GM23338 (cell line): ENCODE results near the gene THRB. TPM values are rescaled to one million over a fixed set of nuclear protein-coding genes. Genes with fewer than 3 reads are reported as not detected.

Experiments
- ATAC-seq: fragments of 200-7000 bp; cut with Tn5 transposase; 3 replicates; pipeline ENCODE4 v1.9.1; 2020
- DNase-seq: peaks from one replicate; pipeline ENCODE4 v3.0.0-alpha.2; 2015; ENCODE audit warnings: low spot score
- H2AFZ ChIP-seq: fragments of 200-600 bp; sonication (generic); 2 replicates; pipeline ENCODE4 v1.8.0; 2016; ENCODE audit warnings: antibody characterized with exemption, mild to moderate bottlenecking, moderate library complexity
- H3F3A ChIP-seq: fragments of 200-600 bp; sonication (generic); replicated peaks from 2 replicates; pipeline ENCODE4 v1.8.0; 2017; ENCODE audit warnings: antibody characterized with exemption, mixed run types, low read depth
- H3K27ac ChIP-seq: fragments of 200-600 bp; sonication (generic); 2 replicates; pipeline ENCODE4 v1.6.1; 2016; ENCODE audit warnings: low read depth
- H3K27me3 ChIP-seq: fragments of 200-600 bp; sonication (generic); 2 replicates; pipeline ENCODE4 v1.8.0; 2016; ENCODE audit warnings: mild to moderate bottlenecking, mixed run types, moderate library complexity; ENCODE audit not compliant: insufficient read depth
- H3K36me3 ChIP-seq: fragments of 200-600 bp; sonication (generic); 2 replicates; pipeline ENCODE4 v1.8.0; 2016; ENCODE audit warnings: mild to moderate bottlenecking; ENCODE audit not compliant: insufficient read depth
- H3K4me1 ChIP-seq: fragments of 200-600 bp; sonication (generic); 2 replicates; pipeline ENCODE4 v1.8.0; 2016; ENCODE audit warnings: mild to moderate bottlenecking, moderate library complexity; ENCODE audit not compliant: insufficient read depth
- H3K4me2 ChIP-seq: fragments of 200-600 bp; sonication (generic); 2 replicates; pipeline ENCODE4 v1.7.1; 2017; ENCODE audit warnings: mixed run types
- H3K4me3 ChIP-seq: fragments of 200-600 bp; sonication (generic); 2 replicates; pipeline ENCODE4 v1.6.1; 2016; ENCODE audit warnings: mixed run types
- H3K79me2 ChIP-seq: fragments of 200-600 bp; sonication (generic); replicated peaks from 2 replicates; pipeline ENCODE4 v1.8.0; 2017; ENCODE audit warnings: mild to moderate bottlenecking; ENCODE audit not compliant: insufficient read depth
- H3K9me2 ChIP-seq: fragments of 200-600 bp; sonication (generic); 2 replicates; pipeline ENCODE4 v1.8.0; 2017; ENCODE audit not compliant: insufficient read depth
- H4K20me1 ChIP-seq: fragments of 200-600 bp; sonication (generic); replicated peaks from 2 replicates; pipeline ENCODE4 v1.8.0; 2017; ENCODE audit warnings: mild to moderate bottlenecking; ENCODE audit not compliant: insufficient read depth
- H3K27ac Mint-ChIP-seq: 2 replicates; pipeline ENCODE4 v1.8.0; 2020; ENCODE audit warnings: inconsistent platforms, mild to moderate bottlenecking, moderate library complexity, mixed read lengths
- H3K27me3 Mint-ChIP-seq: 3 replicates; pipeline ENCODE4 v1.8.0; 2022; ENCODE audit warnings: low read depth, mild to moderate bottlenecking, moderate library complexity, mixed read lengths, inconsistent platforms; ENCODE audit not compliant: insufficient read depth, poor library complexity
- H3K36me3 Mint-ChIP-seq: 3 replicates; pipeline ENCODE4 v1.8.0; 2021; ENCODE audit warnings: low read depth, mild to moderate bottlenecking, inconsistent platforms, moderate library complexity, mixed read lengths
- H3K4me1 Mint-ChIP-seq: 3 replicates; pipeline ENCODE4 v1.8.0; 2020; ENCODE audit warnings: mild to moderate bottlenecking, inconsistent platforms, mixed read lengths
- H3K4me3 Mint-ChIP-seq: 3 replicates; pipeline ENCODE4 v1.8.0; 2021; ENCODE audit warnings: moderate library complexity, mild to moderate bottlenecking, inconsistent platforms, mixed read lengths
- H3K9me3 Mint-ChIP-seq: 3 replicates; pipeline ENCODE4 v1.8.0; 2020; ENCODE audit warnings: moderate library complexity, mild to moderate bottlenecking, inconsistent platforms, mixed read lengths
- CTCF ChIP-seq, 2 experiments: fragments of 200-600 bp in 1 of 2; sonication (generic) in 1 of 2; conservative IDR thresholded peaks; 2 replicates each; pipeline versions ENCODE4 v1.5.1 to v1.6.1; 2016 to 2017; ENCODE audit warnings: antibody characterized with exemption in 2 of 2, low read depth in 2 of 2, mild to moderate bottlenecking in 2 of 2, moderate library complexity in 1 of 2
- ETS1 ChIP-seq: IDR thresholded peaks from 2 replicates; pipeline ENCODE4 v1.6.1; 2016; ENCODE audit warnings: antibody characterized with exemption
- EZH2 ChIP-seq: fragments of 200-600 bp; sonication (generic); IDR thresholded peaks from one replicate; pipeline ENCODE4 v1.8.0; 2017; ENCODE audit warnings: antibody characterized with exemption, mild to moderate bottlenecking, low read depth; ENCODE audit not compliant: unreplicated experiment
- EZH2phosphoT487 ChIP-seq: fragments of 200-600 bp; sonication (generic); IDR thresholded peaks from one replicate; pipeline ENCODE4 v1.8.1; 2018; ENCODE audit warnings: antibody characterized with exemption; ENCODE audit not compliant: unreplicated experiment
- JUNB ChIP-seq: IDR thresholded peaks from one replicate; pipeline ENCODE4 v1.6.1; 2016; ENCODE audit warnings: antibody characterized with exemption; ENCODE audit not compliant: unreplicated experiment
- POLR2AphosphoS5 ChIP-seq: IDR thresholded peaks from 2 replicates; pipeline ENCODE4 v1.6.1; 2016; ENCODE audit warnings: antibody characterized with exemption, low read depth
- STAT1 ChIP-seq: IDR thresholded peaks from one replicate; pipeline ENCODE4 v1.6.1; 2016; ENCODE audit warnings: antibody characterized with exemption; ENCODE audit not compliant: unreplicated experiment
- ZNF331 ChIP-seq: fragments of 250-450 bp; sonication (Bioruptor Pico); IDR thresholded peaks from 2 replicates; pipeline ENCODE4 v1.5.0; 2020; ENCODE audit warnings: low read depth, mild to moderate bottlenecking, moderate library complexity
- polyA plus RNA-seq: library from polyadenylated mRNA; unstranded; fragments of >200 nt; fragmentation: Nextera tagmentation; extraction: Ambion mirVana; gene quantifications from 2 replicates; pipeline ENCODE4 v1.2.1, GENCODE V29; 2016
- total RNA-seq: library from RNA; depleted of rRNA; stranded (reverse); fragments of >200 nt; shearing (Covaris generic); gene quantifications from 2 replicates; pipeline ENCODE4 v1.2.3, GENCODE V29; 2014
- TF ChIP-seq, protein P1 (sequence below): fragments of 250-450 bp; sonication (Bioruptor Pico); IDR thresholded peaks from 2 replicates; pipeline ENCODE4 v1.5.0; 2020; ENCODE audit warnings: mild to moderate bottlenecking, moderate library complexity
- TF ChIP-seq, protein P2 (sequence below): IDR thresholded peaks from one replicate; pipeline ENCODE4 v1.6.1; 2018; ENCODE audit warnings: antibody characterized with exemption; ENCODE audit not compliant: unreplicated experiment

Gene THRB
- total and polyA plus RNA-seq, 2 experiments from 2014 or later, result 1.7 to 3.2 TPM

DNA sequence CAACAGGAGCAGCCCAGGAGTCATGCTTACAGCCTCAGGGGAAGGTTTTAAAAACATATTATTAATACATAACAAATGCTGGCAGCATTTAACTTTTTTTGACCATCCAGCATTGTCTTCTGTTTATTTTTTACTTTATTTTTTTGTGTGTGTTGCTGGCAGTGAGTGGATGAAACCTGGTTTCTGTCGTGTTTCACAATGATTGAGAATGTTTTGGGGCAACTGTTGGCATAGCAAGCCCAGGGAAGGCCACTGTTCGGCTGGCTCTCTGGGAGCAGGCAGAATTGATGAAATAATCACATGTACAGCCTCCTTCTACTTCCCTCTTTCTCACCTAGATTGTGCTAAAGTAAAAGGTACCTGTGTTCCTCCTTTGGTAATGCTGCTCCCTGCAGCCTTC is 359.4 kb downstream of the THRB start:
- no peaks in the 10 kb centered on the region for H3K9me2 ChIP-seq
- no peak overlapping the region for H3K27ac ChIP-seq
- H3K27me3 ChIP-seq, result no peaks in the 10 kb centered on the region
- H3K4me2 ChIP-seq, result no peak overlapping the region
- no peaks in the 10 kb centered on the region for H3F3A ChIP-seq
- Mint-ChIP-seq H3K36me3 (no peaks in the 10 kb centered on the region), H3K27me3 (no peaks in the 10 kb centered on the region), H3K4me3 (no peak overlapping the region), H3K27ac (no peak overlapping the region), H3K4me1 (no peaks in the 10 kb centered on the region), H3K9me3 (no peaks in the 10 kb centered on the region)
- H3K4me3 ChIP-seq, result no peak overlapping the region
- no peak for TF ChIP-seq STAT1
- H3K36me3 ChIP-seq, result no peaks in the 10 kb centered on the region
- no peaks in the 10 kb centered on the region for H4K20me1 ChIP-seq
- no peak overlapping the region for H2AFZ ChIP-seq
- H3K4me1 ChIP-seq, result no peaks in the 10 kb centered on the region
- ATAC-seq (no peak), DNase-seq (no peak)
- no peaks in the 10 kb centered on the region for H3K79me2 ChIP-seq

GRCh38 chr3:24133942-24134341 is 360.7 kb downstream of the THRB start:
- H2AFZ ChIP-seq, result no peak overlapping the region
- H4K20me1 ChIP-seq, result no peaks in the 10 kb centered on the region
- ATAC-seq (no peak), DNase-seq (no peak)
- Mint-ChIP-seq H3K36me3 (no peaks in the 10 kb centered on the region), H3K4me3 (no peak overlapping the region), H3K27me3 (no peaks in the 10 kb centered on the region), H3K9me3 (no peaks in the 10 kb centered on the region), H3K27ac (no peak overlapping the region), H3K4me1 (no peaks in the 10 kb centered on the region)
- no peaks in the 10 kb centered on the region for H3K4me1 ChIP-seq
- H3K4me3 ChIP-seq, result no peak overlapping the region
- no peaks in the 10 kb centered on the region for H3K27me3 ChIP-seq
- H3F3A ChIP-seq, result no peaks in the 10 kb centered on the region
- H3K79me2 ChIP-seq, result no peaks in the 10 kb centered on the region
- H3K36me3 ChIP-seq, result no peaks in the 10 kb centered on the region
- no peak overlapping the region for H3K4me2 ChIP-seq
- no peaks in the 10 kb centered on the region for H3K9me2 ChIP-seq
- H3K27ac ChIP-seq, result no peak overlapping the region
- no peak for TF ChIP-seq EZH2phosphoT487
- no peak for TF ChIP-seq POLR2AphosphoS5
- no peak for TF ChIP-seq ETS1
- TF ChIP-seq ZNF331 (CRISPR knock-in tag), result no peak
- TF ChIP-seq, protein P1, sequence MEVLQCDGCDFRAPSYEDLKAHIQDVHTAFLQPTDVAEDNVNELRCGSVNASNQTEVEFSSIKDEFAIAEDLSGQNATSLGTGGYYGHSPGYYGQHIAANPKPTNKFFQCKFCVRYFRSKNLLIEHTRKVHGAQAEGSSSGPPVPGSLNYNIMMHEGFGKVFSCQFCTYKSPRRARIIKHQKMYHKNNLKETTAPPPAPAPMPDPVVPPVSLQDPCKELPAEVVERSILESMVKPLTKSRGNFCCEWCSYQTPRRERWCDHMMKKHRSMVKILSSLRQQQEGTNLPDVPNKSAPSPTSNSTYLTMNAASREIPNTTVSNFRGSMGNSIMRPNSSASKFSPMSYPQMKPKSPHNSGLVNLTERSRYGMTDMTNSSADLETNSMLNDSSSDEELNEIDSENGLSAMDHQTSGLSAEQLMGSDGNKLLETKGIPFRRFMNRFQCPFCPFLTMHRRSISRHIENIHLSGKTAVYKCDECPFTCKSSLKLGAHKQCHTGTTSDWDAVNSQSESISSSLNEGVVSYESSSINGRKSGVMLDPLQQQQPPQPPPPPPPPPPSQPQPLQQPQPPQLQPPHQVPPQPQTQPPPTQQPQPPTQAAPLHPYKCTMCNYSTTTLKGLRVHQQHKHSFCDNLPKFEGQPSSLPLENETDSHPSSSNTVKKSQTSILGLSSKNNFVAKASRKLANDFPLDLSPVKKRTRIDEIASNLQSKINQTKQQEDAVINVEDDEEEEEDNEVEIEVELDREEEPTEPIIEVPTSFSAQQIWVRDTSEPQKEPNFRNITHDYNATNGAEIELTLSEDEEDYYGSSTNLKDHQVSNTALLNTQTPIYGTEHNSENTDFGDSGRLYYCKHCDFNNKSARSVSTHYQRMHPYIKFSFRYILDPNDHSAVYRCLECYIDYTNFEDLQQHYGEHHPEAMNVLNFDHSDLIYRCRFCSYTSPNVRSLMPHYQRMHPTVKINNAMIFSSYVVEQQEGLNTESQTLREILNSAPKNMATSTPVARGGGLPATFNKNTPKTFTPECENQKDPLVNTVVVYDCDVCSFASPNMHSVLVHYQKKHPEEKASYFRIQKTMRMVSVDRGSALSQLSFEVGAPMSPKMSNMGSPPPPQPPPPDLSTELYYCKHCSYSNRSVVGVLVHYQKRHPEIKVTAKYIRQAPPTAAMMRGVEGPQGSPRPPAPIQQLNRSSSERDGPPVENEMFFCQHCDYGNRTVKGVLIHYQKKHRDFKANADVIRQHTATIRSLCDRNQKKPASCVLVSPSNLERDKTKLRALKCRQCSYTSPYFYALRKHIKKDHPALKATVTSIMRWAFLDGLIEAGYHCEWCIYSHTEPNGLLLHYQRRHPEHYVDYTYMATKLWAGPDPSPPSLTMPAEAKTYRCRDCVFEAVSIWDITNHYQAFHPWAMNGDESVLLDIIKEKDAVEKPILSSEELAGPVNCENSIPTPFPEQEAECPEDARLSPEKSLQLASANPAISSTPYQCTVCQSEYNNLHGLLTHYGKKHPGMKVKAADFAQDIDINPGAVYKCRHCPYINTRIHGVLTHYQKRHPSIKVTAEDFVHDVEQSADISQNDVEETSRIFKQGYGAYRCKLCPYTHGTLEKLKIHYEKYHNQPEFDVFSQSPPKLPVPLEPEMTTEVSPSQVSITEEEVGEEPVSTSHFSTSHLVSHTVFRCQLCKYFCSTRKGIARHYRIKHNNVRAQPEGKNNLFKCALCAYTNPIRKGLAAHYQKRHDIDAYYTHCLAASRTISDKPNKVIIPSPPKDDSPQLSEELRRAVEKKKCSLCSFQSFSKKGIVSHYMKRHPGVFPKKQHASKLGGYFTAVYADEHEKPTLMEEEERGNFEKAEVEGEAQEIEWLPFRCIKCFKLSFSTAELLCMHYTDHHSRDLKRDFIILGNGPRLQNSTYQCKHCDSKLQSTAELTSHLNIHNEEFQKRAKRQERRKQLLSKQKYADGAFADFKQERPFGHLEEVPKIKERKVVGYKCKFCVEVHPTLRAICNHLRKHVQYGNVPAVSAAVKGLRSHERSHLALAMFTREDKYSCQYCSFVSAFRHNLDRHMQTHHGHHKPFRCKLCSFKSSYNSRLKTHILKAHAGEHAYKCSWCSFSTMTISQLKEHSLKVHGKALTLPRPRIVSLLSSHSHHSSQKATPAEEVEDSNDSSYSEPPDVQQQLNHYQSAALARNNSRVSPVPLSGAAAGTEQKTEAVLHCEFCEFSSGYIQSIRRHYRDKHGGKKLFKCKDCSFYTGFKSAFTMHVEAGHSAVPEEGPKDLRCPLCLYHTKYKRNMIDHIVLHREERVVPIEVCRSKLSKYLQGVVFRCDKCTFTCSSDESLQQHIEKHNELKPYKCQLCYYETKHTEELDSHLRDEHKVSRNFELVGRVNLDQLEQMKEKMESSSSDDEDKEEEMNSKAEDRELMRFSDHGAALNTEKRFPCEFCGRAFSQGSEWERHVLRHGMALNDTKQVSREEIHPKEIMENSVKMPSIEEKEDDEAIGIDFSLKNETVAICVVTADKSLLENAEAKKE, result no peak
- TF ChIP-seq STAT1, result no peak
- TF ChIP-seq JUNB, result no peak
- TF ChIP-seq, protein P2, sequence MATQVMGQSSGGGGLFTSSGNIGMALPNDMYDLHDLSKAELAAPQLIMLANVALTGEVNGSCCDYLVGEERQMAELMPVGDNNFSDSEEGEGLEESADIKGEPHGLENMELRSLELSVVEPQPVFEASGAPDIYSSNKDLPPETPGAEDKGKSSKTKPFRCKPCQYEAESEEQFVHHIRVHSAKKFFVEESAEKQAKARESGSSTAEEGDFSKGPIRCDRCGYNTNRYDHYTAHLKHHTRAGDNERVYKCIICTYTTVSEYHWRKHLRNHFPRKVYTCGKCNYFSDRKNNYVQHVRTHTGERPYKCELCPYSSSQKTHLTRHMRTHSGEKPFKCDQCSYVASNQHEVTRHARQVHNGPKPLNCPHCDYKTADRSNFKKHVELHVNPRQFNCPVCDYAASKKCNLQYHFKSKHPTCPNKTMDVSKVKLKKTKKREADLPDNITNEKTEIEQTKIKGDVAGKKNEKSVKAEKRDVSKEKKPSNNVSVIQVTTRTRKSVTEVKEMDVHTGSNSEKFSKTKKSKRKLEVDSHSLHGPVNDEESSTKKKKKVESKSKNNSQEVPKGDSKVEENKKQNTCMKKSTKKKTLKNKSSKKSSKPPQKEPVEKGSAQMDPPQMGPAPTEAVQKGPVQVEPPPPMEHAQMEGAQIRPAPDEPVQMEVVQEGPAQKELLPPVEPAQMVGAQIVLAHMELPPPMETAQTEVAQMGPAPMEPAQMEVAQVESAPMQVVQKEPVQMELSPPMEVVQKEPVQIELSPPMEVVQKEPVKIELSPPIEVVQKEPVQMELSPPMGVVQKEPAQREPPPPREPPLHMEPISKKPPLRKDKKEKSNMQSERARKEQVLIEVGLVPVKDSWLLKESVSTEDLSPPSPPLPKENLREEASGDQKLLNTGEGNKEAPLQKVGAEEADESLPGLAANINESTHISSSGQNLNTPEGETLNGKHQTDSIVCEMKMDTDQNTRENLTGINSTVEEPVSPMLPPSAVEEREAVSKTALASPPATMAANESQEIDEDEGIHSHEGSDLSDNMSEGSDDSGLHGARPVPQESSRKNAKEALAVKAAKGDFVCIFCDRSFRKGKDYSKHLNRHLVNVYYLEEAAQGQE, result no peak
- no peak for TF ChIP-seq EZH2
- no peak for TF ChIP-seq CTCF (conservative IDR thresholded peaks at IDR 0.05; ENCODE audit: low read depth in 2 of 2)
